OCI-LY1 (cell line): ENCODE data around the gene RASSF5.

ENCODE experiments used
- EZH2 ChIP-seq: fragments of 200-600 bp; sonication (generic), shearing (Covaris generic); IDR thresholded peaks from 2 replicates; pipeline ENCODE4 v1.8.0; 2017; ENCODE audit warnings: borderline replicate concordance, mixed run types, mild to moderate bottlenecking, antibody characterized with exemption, low read length, moderate library complexity, mixed read lengths
- TF ChIP-seq, protein P1 (sequence below): fragments of 200-600 bp; sonication (generic), shearing (Covaris generic); IDR thresholded peaks from 2 replicates; pipeline ENCODE4 v1.5.1; 2017; ENCODE audit warnings: mild to moderate bottlenecking, antibody characterized with exemption, low read length, moderate library complexity, mixed read lengths

DNA sequence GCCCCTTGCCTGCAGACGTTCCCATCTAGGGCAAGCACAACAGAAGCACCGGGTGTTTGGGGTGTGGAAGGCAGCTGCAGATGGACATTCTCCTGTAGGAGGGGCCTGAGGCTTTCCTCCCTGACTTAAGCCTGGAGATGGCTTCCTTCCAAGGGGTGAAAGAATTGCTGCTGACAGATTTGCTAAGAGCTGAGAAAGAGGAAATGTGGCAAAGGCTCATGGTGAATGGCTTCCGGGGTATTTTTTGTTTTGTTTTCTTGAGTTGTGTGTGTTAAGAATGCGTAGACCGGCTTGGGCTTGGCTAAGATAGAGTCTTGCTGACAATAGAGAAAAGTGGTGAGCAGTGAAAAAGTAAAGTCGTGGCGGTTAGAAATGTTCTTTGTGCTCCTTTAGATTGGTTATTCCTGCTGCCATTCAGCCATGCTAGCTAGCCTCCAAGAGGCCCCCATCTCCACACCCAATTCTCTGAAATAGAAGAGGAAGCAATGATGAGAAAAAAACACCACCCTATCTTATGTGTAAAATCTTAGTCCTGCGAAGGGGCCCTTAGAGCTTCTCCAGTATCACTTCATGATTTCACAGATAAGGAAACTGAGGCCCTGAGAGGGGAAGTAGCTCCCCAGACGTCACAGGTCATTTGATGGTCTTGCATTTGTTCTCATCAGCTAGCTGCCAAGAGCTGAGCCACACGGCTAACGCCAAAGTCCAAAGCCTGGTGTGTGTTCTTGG, 68.0 kb downstream of the RASSF5 start:
- TF ChIP-seq, protein P1, sequence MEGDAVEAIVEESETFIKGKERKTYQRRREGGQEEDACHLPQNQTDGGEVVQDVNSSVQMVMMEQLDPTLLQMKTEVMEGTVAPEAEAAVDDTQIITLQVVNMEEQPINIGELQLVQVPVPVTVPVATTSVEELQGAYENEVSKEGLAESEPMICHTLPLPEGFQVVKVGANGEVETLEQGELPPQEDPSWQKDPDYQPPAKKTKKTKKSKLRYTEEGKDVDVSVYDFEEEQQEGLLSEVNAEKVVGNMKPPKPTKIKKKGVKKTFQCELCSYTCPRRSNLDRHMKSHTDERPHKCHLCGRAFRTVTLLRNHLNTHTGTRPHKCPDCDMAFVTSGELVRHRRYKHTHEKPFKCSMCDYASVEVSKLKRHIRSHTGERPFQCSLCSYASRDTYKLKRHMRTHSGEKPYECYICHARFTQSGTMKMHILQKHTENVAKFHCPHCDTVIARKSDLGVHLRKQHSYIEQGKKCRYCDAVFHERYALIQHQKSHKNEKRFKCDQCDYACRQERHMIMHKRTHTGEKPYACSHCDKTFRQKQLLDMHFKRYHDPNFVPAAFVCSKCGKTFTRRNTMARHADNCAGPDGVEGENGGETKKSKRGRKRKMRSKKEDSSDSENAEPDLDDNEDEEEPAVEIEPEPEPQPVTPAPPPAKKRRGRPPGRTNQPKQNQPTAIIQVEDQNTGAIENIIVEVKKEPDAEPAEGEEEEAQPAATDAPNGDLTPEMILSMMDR, result no peak
- no peak for TF ChIP-seq EZH2
